ENCODE data around the gene RHBDD3.
"Not testable (repeated sequence)": the region's sequence is repeated elsewhere in the genome, so short reads cannot be mapped to it uniquely, and the experiment has no call there.

The RHBDD3 gene

GRCh38 chr22:29245626-29246385 is 22.0 kb downstream of the RHBDD3 start:
- peak; percentile 79 for DNase-seq

- no peak for DNase-seq
Measured at GRCh38 chr22:29244785-29245625, 22.8 kb downstream of the RHBDD3 start.

GRCh38 chr22:29243874-29244446 is 23.8 kb downstream of the RHBDD3 start:
- no peak for DNase-seq

GRCh38 chr22:29240481-29240880 is 27.3 kb downstream of the RHBDD3 start:
- DNase-seq = not testable (repeated sequence)

GRCh38 chr22:29233277-29233877 is 34.4 kb downstream of the RHBDD3 start:
- DNase-seq = no peak

- DNase-seq = no peak
Measured at GRCh38 chr22:29231971-29232959, 35.5 kb downstream of the RHBDD3 start.

GRCh38 chr22:29230972-29231875 is 36.6 kb downstream of the RHBDD3 start:
- DNase-seq = no peak

GRCh38 chr22:29226351-29226981 is 41.3 kb downstream of the RHBDD3 start:
- DNase-seq = no peak

- no peak for DNase-seq
Measured at GRCh38 chr22:29225422-29226090, 42.2 kb downstream of the RHBDD3 start.

- DNase-seq = no peak
Measured at GRCh38 chr22:29224859-29225410, 42.8 kb downstream of the RHBDD3 start.

GRCh38 chr22:29224121-29224858 is 43.5 kb downstream of the RHBDD3 start:
- no peak for DNase-seq

GRCh38 chr22:29219881-29220670 is 47.7 kb downstream of the RHBDD3 start:
- no peak for DNase-seq

- not testable (repeated sequence) for DNase-seq
Measured at GRCh38 chr22:29219409-29219782, 48.4 kb downstream of the RHBDD3 start.

GRCh38 chr22:29218758-29219408 is 48.9 kb downstream of the RHBDD3 start:
- DNase-seq = no peak

GRCh38 chr22:29217827-29218757 is 49.7 kb downstream of the RHBDD3 start:
- DNase-seq = no peak

All from activated CD4-positive, alpha-beta T cell treated with anti-CD3 and anti-CD28 coated beads for 48 hours (primary cell).